K562 treated with DMSO at 1 percent for 48 hours (cell line): ENCODE results near the gene GPR143. TPM values are rescaled to one million over a fixed set of nuclear protein-coding genes. Genes with fewer than 3 reads are reported as not detected.

Source experiments
- total RNA-seq: library from RNA; unstranded; fragments of 300-600 nt; gene quantifications from 2 replicates; pipeline ENCODE4 v1.2.3, GENCODE V29; 2022; ENCODE audit warnings: low replicate concordance; ENCODE audit errors: extremely low read depth

The GPR143 gene
- total RNA-seq = not detected in 2 replicates

DNA sequence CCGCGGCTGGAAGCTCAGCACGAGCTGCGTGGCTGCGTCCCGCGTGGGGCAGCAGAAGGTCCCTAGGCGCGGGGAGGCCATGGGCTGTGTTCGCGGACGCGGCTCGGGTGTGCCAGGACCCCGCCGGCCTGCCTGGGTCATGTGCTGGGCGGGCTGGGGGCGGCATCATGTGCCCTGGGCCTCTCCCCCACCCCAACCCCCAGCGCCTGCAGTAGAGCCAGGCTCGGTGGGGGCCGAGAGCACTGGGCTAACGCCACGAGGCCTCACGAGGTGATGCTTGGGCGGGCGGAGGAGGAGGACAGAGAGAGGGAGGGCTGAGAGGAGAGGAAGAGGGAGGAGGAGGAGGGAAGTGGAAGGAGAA is at the start of gene GPR143:
Gene GPR143, minus strand, starts transcription at position 111 of the 361 bp plus-strand sequence. Its CDS starts 30 bp downstream, at position 81.

DNA sequence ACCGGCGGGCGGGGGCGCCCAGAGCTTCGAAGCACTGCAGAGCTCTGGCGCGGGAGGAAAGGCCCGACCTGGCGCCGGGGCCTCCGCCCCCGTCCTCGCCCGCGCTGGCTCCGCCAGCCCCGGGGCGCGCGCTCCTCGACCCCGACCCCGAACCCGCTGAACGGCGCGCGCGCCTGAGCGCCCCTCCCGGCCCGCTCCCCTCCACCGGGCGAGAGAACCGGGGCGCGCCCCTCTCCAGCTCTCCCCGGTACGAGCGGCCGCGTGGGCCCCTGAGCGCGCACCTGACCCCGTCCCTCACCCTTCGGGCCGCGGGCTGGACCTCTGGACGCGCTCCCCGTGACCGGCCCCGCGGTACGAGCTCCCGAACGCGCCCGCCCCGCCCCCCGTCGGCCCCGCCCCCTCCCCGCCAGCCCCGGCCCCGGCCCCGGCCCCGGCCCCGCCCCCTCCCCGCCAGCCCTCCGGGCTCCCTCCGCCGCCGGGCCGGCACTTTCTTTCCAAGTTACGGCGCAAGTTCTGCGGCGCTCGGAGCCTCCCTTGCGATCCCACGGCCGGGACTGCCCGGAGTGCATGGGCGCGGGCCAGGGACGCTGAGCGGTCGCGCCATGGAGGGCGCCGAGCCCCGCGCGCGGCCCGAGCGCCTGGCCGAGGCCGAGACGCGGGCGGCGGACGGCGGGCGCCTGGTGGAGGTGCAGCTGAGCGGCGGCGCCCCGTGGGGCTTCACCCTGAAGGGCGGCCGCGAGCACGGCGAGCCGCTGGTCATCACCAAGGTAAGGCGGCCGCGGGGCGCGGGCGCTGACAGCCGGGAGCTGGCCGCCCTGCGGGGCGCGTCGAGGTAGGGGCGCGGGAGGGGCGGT is 20.5 kb upstream of the GPR143 start, which contains the start of gene SHROOM2:
Gene SHROOM2, plus strand, starts transcription at position 486 of the 854 bp plus-strand sequence. Its CDS starts 117 bp downstream, at position 603.

Other genes with a start within 250 kb of the GPR143 start
- gene SHROOM2, start 20.6 kb upstream of the GPR143 start, total RNA-seq = not detected in 2 replicates
- not detected in 2 replicates for gene CLDN34, start 201.5 kb upstream of the GPR143 start, total RNA-seq